Ovary (tissue), 9 donors: ENCODE data around the gene RALGPS1. TPM values are rescaled to one million over a fixed set of nuclear protein-coding genes. Genes with fewer than 3 reads are reported as not detected.

ENCODE experiments used
- DNase-seq, 5 donors: peaks; one replicate each; pipeline ENCODE4 v3.0.0-alpha.2; 2019 to 2020
- H3K27ac ChIP-seq, 2 donors: fragments of 200-600 bp; one replicate each; pipeline versions ENCODE4 v1.5.1 to v1.8.0; 2019 to 2022
- H3K27me3 ChIP-seq: fragments of 200-600 bp; one replicate; pipeline ENCODE4 v1.8.0; 2022
- H3K36me3 ChIP-seq: fragments of 200-600 bp; sonication (generic); one replicate; pipeline ENCODE4 v1.5.1; 2019
- H3K4me1 ChIP-seq: one replicate; pipeline ENCODE4 v1.8.1; 2013; ENCODE audit warnings: mild to moderate bottlenecking, moderate library complexity; ENCODE audit not compliant: insufficient read depth
- H3K4me3 ChIP-seq: fragments of 200-600 bp; sonication (generic); one replicate; pipeline ENCODE4 v1.5.1; 2017
- H3K9me3 ChIP-seq, 2 donors: fragments of 200-600 bp in 1 of 2; sonication (generic) in 1 of 2; one replicate each; pipeline versions ENCODE4 v1.5.1 to v1.8.1; 2013 to 2019; ENCODE audit warnings: mild to moderate bottlenecking in 1 of 2, moderate library complexity in 1 of 2
- EP300 ChIP-seq: sonication (generic); formaldehyde crosslinking; IDR thresholded peaks from one replicate; pipeline ENCODE4 v1.6.1; 2017; ENCODE audit warnings: antibody characterized with exemption
- POLR2A ChIP-seq: fragments of 450-650 bp; IDR thresholded peaks from one replicate; pipeline ENCODE4 v1.6.1; 2017; ENCODE audit warnings: antibody characterized with exemption, mild to moderate bottlenecking, moderate library complexity
- WGBS, 3 donors: extraction: QIAGEN DNeasy Blood & Tissue Kit in 1 of 3; methylation state at CpG; one replicate each; pipeline versions ENCODE4 v1.1.5 to v1.1.7; 2013 to 2017; 5-methylcytosine and 5-hydroxymethylcytosine counted together
- intact Hi-C, 4 donors: fragments of 100-400 bp; cut with DNase I; formaldehyde crosslinking; loops; one replicate each; pipeline versions ENCODE4 v1.11.0 to v1.15.1; 2022 to 2023
- polyA plus RNA-seq, 2 donors: library from polyadenylated mRNA; stranded (reverse); fragments of 200-250 nt in 1 of 2; fragments of 350-450 nt in 1 of 2; fragmentation: Illumina TruSeq in 1 of 2; extraction: RNeasy Lipid Tissue Mini Kit (QIAGEN cat#74804) in 1 of 2; gene quantifications; one replicate each; pipeline ENCODE4 v1.2.3, GENCODE V29; 2013 to 2014
- total RNA-seq, 7 donors: library from RNA; depleted of rRNA in 2 of 7; stranded (reverse); fragments of >200 nt in 2 of 7; fragmentation: NEBNext Ultra II Directional in 3 of 7; extraction: Animal tissue kit (Norgen Biotek cat#: 25700) in 3 of 7; gene quantifications; one replicate each; pipeline versions ENCODE4 v1.1.0 to v1.2.4, GENCODE V29; 2016 to 2023
- TF ChIP-seq, protein P1 (sequence below), 3 donors: fragments of 450-650 bp in 2 of 3; fragments of 200-600 bp in 1 of 3; IDR thresholded peaks; one replicate each; pipeline versions ENCODE4 v1.5.1 to v1.8.0; 2016 to 2022; ENCODE audit warnings: antibody characterized with exemption in 3 of 3, mild to moderate bottlenecking in 1 of 3
- donor health status: DM: no; HTN: no; CAD: no; lungs with moderate emphysema.
- donor health status: DM: no; HTN: no; CAD: no.
- donor health status: Bipolar disorder and iron deficiency.
- donor health status: DM: yes; HTN: yes; CAD: no.
- donor health status: DM: no; HTN: no; CAD: no.
- donor health status: DM: yes; HTN: yes; CAD: no.

Gene RALGPS1
- total and polyA plus RNA-seq, 9 donors: 2.3 to 13.1 (median 6.9) TPM

DNA sequence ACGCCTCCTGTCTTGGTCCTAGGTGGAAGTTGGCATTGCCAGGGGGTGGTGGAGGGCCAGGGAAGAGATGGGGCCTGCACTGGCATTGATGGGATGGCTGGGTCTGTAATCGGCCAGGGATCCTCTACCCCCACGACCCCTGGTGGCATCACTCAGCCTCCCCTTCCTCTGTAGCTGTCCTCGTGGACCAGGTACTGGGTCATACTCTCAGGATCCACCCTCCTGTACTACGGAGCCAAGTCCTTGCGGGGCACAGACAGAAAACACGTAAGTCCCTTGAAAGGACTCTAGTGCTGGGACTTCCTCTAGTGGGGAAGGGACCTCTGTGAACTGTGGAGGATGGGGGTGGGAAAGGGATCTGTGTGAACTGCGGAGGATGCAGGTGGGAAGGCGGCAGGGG is 297.9 kb downstream of the RALGPS1 start:
- intact Hi-C loops: loop anchor here in 1 of 4 donors (10.0 kb wide), 1 partner anchor 132 kb away; no protein-coding TSS in a partner anchor
- TF ChIP-seq EP300 (no peak), POLR2A (no peak)
- H3K27me3 ChIP-seq: no peaks in the 10 kb centered on the region
- no peaks in the 10 kb centered on the region for H3K4me1 ChIP-seq
- no peak for DNase-seq
- H3K27ac ChIP-seq: no peak overlapping the region
- no peak overlapping the region for H3K4me3 ChIP-seq
- no peaks in the 10 kb centered on the region for H3K36me3 ChIP-seq
- 84 to 90% (median 85%) methylated on average over 9 of the region's 9 CpGs for WGBS, 3 donors
- no peaks in the 10 kb centered on the region for H3K9me3 ChIP-seq

DNA sequence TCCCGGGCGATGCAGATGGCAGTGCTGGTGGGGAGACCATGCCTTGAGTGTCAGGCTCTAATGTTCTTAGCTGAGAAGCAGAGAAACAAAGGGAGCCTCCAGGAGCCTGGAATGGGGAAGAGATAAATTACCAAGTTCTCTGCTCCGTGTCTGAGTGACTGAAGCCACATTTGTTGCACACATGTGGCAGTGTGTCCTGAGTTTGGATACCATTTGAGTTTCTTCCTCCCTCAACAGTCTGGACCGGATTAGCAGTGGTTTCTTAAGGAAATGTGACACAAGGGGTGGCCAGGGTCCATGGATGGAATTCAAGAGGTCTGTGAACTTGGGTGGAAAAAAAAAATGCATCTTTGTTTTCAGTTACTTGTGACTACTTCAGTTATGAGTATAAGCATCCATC is 299.3 kb downstream of the RALGPS1 start:
- H3K27ac ChIP-seq: no peak overlapping the region
- no peak for TF ChIP-seq EP300
- TF ChIP-seq, protein P1, sequence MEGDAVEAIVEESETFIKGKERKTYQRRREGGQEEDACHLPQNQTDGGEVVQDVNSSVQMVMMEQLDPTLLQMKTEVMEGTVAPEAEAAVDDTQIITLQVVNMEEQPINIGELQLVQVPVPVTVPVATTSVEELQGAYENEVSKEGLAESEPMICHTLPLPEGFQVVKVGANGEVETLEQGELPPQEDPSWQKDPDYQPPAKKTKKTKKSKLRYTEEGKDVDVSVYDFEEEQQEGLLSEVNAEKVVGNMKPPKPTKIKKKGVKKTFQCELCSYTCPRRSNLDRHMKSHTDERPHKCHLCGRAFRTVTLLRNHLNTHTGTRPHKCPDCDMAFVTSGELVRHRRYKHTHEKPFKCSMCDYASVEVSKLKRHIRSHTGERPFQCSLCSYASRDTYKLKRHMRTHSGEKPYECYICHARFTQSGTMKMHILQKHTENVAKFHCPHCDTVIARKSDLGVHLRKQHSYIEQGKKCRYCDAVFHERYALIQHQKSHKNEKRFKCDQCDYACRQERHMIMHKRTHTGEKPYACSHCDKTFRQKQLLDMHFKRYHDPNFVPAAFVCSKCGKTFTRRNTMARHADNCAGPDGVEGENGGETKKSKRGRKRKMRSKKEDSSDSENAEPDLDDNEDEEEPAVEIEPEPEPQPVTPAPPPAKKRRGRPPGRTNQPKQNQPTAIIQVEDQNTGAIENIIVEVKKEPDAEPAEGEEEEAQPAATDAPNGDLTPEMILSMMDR (IDR thresholded peaks at IDR 0.05): no peak
- no peak for TF ChIP-seq POLR2A
- no peaks in the 10 kb centered on the region for H3K36me3 ChIP-seq
- H3K9me3 ChIP-seq: no peaks in the 10 kb centered on the region
- DNase-seq: no peak
- intact Hi-C loops: loop anchor here in 1 of 4 donors (10.0 kb wide), 1 partner anchor 131 kb away; no protein-coding TSS in a partner anchor
- no peaks in the 10 kb centered on the region for H3K27me3 ChIP-seq
- no peaks in the 10 kb centered on the region for H3K4me1 ChIP-seq
- no peak overlapping the region for H3K4me3 ChIP-seq
- 76 to 83% (median 78%) methylated on average over 4 of the region's 4 CpGs for WGBS, 3 donors

DNA sequence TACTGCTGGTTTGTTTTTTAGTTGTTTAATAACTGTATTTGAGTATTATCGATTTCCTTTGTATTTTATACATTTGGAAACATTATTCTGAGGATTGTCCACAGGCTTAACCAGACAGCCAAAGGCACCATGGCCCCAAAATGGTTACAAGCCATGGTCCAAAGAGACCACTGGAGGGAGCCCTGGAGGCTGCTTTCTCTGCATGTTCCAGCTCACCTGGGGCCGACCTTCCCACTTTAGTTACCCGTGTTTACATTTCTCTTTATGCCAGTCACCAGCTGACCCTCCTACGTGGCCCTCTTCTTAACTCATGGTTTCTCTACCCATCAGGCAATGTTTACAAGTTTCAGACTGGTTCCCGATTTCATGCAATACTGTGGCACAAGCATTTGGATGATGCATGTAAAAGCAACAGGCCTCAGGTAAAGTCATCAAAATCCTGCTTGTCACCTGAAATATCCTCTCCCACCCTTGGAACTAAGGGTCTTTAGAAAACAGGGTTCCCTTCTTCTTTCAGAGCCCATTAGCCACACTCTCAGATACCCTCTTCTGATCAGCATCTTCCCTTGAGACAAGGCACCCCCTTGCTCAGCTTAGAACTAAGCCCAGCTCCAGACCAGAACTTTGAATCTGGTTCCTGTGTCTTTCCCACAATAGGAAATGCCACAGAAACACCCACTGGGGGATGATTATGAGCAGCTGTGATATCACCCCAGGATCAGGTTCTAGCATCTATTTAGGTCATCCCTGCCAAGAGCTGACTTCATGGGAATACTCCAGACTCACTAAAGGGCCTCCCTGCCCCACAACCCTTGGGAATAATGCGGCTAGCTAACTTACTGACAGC is 300.1 kb downstream of the RALGPS1 start:
- DNase-seq: peak in 2 of 5 donors; percentile 51 to 56
- Histone ChIP-seq H3K4me1 (no peaks in the 10 kb centered on the region), H3K36me3 (no peaks in the 10 kb centered on the region), H3K27ac (no peak overlapping the region), H3K4me3 (no peak overlapping the region), H3K9me3 (no peaks in the 10 kb centered on the region), H3K27me3 (no peaks in the 10 kb centered on the region)
- TF ChIP-seq EP300 (no peak), POLR2A (no peak)
- TF ChIP-seq, protein P1 (IDR thresholded peaks at IDR 0.05): peak; percentile 19 to 52 (median 27)
- 31 to 46% (median 34%) methylated on average over 6 of the region's 6 CpGs for WGBS, 3 donors
- intact Hi-C loops: loop anchor here in 2 of 4 donors (5.0 to 10.0 kb wide), 2 partner anchors 130 to 133 kb away; no protein-coding TSS in a partner anchor

DNA sequence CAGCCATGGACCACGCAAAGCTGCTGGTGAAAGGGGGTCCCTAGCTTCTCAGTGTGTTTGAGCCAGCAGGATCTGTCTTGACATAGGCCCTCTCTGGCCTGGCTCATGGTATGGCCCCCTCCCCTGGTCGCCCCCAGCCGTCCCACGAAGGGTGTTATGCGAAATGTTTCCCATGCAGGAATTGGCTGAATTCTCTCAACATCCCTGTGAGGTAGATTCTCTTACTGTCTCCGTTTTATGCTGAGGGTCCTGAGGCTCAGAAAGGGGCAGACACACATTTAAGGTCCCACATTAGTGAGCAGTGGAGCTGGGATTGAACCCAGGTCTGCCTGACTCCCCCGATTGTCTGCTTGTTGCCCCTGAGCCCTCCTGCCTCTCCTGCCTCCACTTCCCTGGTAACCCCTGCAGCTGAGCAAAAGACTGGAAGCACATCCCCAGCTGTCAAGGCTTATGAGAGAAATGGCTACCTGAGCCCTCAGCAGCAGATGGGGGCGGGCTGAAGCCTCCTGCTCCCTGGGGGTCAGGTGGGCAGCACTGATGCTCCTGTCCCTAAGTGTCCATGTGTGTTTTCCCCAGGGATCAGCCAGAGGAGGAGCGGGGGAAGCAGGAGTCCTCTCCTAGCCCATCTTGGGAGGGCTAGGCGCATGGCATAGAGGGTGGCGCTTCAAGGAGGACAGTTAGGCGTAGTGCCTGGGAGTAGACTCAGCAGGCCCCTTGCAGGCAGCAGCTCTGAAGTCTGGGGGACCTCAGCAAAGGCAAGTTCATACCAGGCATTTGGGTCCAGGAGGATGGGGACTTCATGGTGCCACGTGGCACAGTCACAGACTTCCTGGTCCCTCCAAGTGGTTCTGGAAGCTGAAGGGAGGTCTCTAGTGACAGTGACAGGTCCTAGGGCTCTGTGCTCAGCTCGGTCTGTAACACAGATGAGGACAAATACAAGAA is 301.0 kb downstream of the RALGPS1 start:
- no peak for DNase-seq
- 88 to 93% (median 88%) methylated on average over 14 of the region's 14 CpGs for WGBS, 3 donors
- intact Hi-C loops: loop anchor here in 2 of 4 donors (5.0 to 10.0 kb wide), 2 partner anchors 129 to 132 kb away; no protein-coding TSS in a partner anchor

More for the DNA sequence above, 301.0 kb downstream of the RALGPS1 start:
- Histone ChIP-seq H3K27me3 (no peaks in the 10 kb centered on the region), H3K27ac (no peak overlapping the region), H3K4me3 (no peak overlapping the region), H3K9me3 (no peaks in the 10 kb centered on the region), H3K4me1 (no peaks in the 10 kb centered on the region), H3K36me3 (no peaks in the 10 kb centered on the region)
- TF ChIP-seq, protein P1 (IDR thresholded peaks at IDR 0.05): no peak
- no peak for TF ChIP-seq EP300
- TF ChIP-seq POLR2A: no peak
